Lower leg skin (tissue), 4 donors: ENCODE measurements around the gene PCBP1. TPM values are rescaled to one million over a fixed set of nuclear protein-coding genes. Genes with fewer than 3 reads are reported as not detected.
"Not testable (repeated sequence)": the region's sequence is repeated elsewhere in the genome, so short reads cannot be mapped to it uniquely, and the experiment has no call there.

Source experiments
- DNase-seq, 2 donors: peaks; one replicate each; pipeline ENCODE4 v3.0.0-alpha.2; 2019; ENCODE audit warnings: low spot score in 2 of 2
- H3K4me3 ChIP-seq: fragments of 200-600 bp; sonication (generic); 2 replicates; pipeline ENCODE4 v1.5.1; 2017; ENCODE audit warnings: mild to moderate bottlenecking, low read depth; ENCODE audit not compliant: poor library complexity, severe bottlenecking
- POLR2A ChIP-seq, 2 donors: fragments of 450-650 bp; IDR thresholded peaks; one replicate each; pipeline ENCODE4 v1.6.1; 2016 to 2017; ENCODE audit warnings: antibody characterized with exemption in 2 of 2, mild to moderate bottlenecking in 1 of 2, moderate library complexity in 1 of 2
- WGBS, 2 donors: methylation state at CpG; one replicate each; pipeline ENCODE4 v1.1.5; 2018; 5-methylcytosine and 5-hydroxymethylcytosine counted together
- intact Hi-C: fragments of 100-400 bp; cut with DNase I; formaldehyde crosslinking; loops from one replicate; pipeline ENCODE4 v1.15.0; 2023; ENCODE audit warnings: low total_unique reads
- total RNA-seq, 4 donors: library from RNA; depleted of rRNA; stranded (reverse); fragments of >200 nt; gene quantifications; one replicate each; pipeline ENCODE4 v1.1.0, GENCODE V29; 2016
- TF ChIP-seq, protein P1 (sequence below), 3 donors: fragments of 450-650 bp; IDR thresholded peaks; one replicate each; pipeline ENCODE4 v1.5.1; 2016; ENCODE audit warnings: antibody characterized with exemption in 3 of 3, mild to moderate bottlenecking in 3 of 3, moderate library complexity in 2 of 3

The PCBP1 gene
- total RNA-seq, 4 donors from 2014 or later: 148 to 247 (median 186) TPM

- DNase-seq: no peak
- 93 to 95% methylated on average over 4 of the region's 4 CpGs for WGBS, 2 donors
- TF ChIP-seq, protein P1, sequence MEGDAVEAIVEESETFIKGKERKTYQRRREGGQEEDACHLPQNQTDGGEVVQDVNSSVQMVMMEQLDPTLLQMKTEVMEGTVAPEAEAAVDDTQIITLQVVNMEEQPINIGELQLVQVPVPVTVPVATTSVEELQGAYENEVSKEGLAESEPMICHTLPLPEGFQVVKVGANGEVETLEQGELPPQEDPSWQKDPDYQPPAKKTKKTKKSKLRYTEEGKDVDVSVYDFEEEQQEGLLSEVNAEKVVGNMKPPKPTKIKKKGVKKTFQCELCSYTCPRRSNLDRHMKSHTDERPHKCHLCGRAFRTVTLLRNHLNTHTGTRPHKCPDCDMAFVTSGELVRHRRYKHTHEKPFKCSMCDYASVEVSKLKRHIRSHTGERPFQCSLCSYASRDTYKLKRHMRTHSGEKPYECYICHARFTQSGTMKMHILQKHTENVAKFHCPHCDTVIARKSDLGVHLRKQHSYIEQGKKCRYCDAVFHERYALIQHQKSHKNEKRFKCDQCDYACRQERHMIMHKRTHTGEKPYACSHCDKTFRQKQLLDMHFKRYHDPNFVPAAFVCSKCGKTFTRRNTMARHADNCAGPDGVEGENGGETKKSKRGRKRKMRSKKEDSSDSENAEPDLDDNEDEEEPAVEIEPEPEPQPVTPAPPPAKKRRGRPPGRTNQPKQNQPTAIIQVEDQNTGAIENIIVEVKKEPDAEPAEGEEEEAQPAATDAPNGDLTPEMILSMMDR (IDR thresholded peaks at IDR 0.05): no peak
- H3K4me3 ChIP-seq: no peak overlapping the region
- intact Hi-C loops: no loop called here
These were observed 10.8 kb downstream of the PCBP1 start for GRCh38 chr2:70098032-70098431.

- intact Hi-C loops: no loop called here
- TF ChIP-seq POLR2A (IDR thresholded peaks at IDR 0.05): no peak
- TF ChIP-seq, protein P1 (IDR thresholded peaks at IDR 0.05): no peak
- WGBS, 2 donors: 96 to 98% methylated on average over 2 of the region's 2 CpGs
- H3K4me3 ChIP-seq: no peak overlapping the region
- no peak for DNase-seq
These were observed 12.0 kb downstream of the PCBP1 start for GRCh38 chr2:70099270-70099669.

DNA sequence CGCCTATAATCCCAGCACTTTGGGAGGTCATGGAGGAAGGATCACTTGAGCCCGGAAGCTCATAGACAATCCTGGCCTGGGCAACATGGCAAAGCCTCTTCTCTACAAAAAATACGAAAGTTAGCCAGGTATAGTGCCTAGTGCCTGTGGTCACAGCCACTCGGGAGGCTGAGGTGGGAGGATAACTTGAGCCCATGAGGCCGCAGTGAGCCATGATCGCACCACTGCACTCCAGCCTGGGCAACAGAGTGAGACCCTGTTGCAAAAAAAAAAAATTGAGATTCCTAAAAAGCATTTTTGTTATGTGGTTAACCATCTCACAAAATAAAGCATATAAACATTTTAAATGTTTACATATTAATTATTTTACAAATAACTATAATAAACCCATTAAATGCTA is 13.9 kb downstream of the PCBP1 start:
- no peak for DNase-seq
- intact Hi-C loops: no loop called here
- no peak overlapping the region for H3K4me3 ChIP-seq
- WGBS, 2 donors: 95 to 97% methylated on average over 6 of the region's 6 CpGs
- no peak for TF ChIP-seq POLR2A (IDR thresholded peaks at IDR 0.05)
- TF ChIP-seq, protein P1 (IDR thresholded peaks at IDR 0.05): no peak

- 89 to 92% methylated on average over 11 of the region's 11 CpGs for WGBS, 2 donors
These were observed 14.4 kb downstream of the PCBP1 start for GRCh38 chr2:70101686-70102085.

GRCh38 chr2:70102323-70102905 is 15.1 kb downstream of the PCBP1 start:
- intact Hi-C loops, H3K4me3 ChIP-seq: not testable (repeated sequence)
- DNase-seq: peak in 1 of 2 donors; percentile 61
- WGBS, 2 donors: 95% methylated on average over 29 of the region's 29 CpGs

More at GRCh38 chr2:70101686-70102085, 14.4 kb downstream of the PCBP1 start:
- DNase-seq, intact Hi-C loops, H3K4me3 ChIP-seq: not testable (repeated sequence)

DNA sequence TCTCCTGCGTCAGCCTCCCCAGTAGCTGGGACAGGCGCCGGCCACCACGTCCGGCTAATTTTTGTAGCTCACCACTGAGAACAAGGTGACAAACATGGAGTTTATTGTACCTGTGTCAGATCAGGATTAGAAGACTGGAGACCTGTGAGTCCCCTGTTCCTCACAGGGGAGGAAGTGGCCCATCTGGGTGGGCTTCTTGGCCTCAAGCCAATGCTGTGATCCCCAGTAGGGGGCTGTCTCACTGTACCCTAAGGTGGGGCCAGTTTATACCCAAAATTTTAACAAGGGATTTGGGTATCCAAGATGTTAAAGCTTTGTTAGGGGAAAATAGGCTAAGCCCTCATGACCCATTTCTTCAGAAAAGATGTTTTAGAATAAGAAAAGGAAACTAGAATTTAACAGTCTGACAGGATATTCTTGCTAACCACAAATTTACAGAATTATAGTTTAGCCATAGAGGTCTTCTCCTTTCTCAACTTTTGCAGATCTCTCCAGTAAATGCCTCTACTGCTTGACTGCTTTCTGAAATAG is 16.3 kb downstream of the PCBP1 start:
- peak in 1 of 2 donors; percentile 67 for DNase-seq
- WGBS, 2 donors: 90 to 95% methylated on average over 5 of the region's 5 CpGs
- no peak overlapping the region for H3K4me3 ChIP-seq
- TF ChIP-seq, protein P1 (IDR thresholded peaks at IDR 0.05): no peak
- TF ChIP-seq POLR2A (IDR thresholded peaks at IDR 0.05): no peak
- intact Hi-C loops: no loop called here
